Activated CD4-positive, alpha-beta T cell treated with anti-CD3 and anti-CD28 coated beads, Interleukin-2, amount 10 ng/mL, durations not matched to agents 7 days and 5 days (primary cell): ENCODE data around the gene DNASE1L3. TPM values are rescaled to one million over a fixed set of nuclear protein-coding genes. Genes with fewer than 3 reads are reported as not detected.

Source experiments
- total RNA-seq, 2 experiments: library from RNA; stranded (reverse); gene quantifications; one replicate each; pipeline ENCODE4 v1.2.3, GENCODE V29; 2021

DNASE1L3 gene
- total RNA-seq, 2 experiments from 2014 or later: not detected

Other genes starting within 250 kb of the DNASE1L3 start
- 10 to 100 TPM; 27.2 to 28.1 TPM for gene FLNB, start 202.6 kb downstream of the DNASE1L3 start, total RNA-seq
- gene ABHD6, start 26.8 kb upstream of the DNASE1L3 start, total RNA-seq: 1 to 10 TPM; 4.1 to 5.0 TPM
- 10 to 100 TPM; 12.7 to 15.4 TPM for gene RPP14, start 95.3 kb upstream of the DNASE1L3 start, total RNA-seq
- gene HTD2, start 95.5 kb upstream of the DNASE1L3 start, total RNA-seq: 1 to 10 TPM; 6.2 to 7.0 TPM
- gene PXK, start 121.9 kb upstream of the DNASE1L3 start, total RNA-seq: 10 to 100 TPM; 30.3 to 40.2 TPM
- gene PDHB, start 222.9 kb upstream of the DNASE1L3 start, total RNA-seq: 10 to 100 TPM; 47.6 to 50.6 TPM